HepG2 (cell line): Measurements from ENCODE around the gene POU2F2.

Experiments used
- EZH2 ChIP-seq: conservative IDR thresholded peaks from 2 replicates; pipeline ENCODE4 v1.6.1; 2012; ENCODE audit warnings: mild to moderate bottlenecking, low read depth, low read length, moderate library complexity
- FOXO1 ChIP-seq: sonication (generic); formaldehyde crosslinking; IDR thresholded peaks from 2 replicates; pipeline ENCODE4 v1.4.0; 2020; ENCODE audit warnings: missing genetic modification reagents
- HNF4A ChIP-seq: sonication (generic); formaldehyde crosslinking; IDR thresholded peaks from 2 replicates; pipeline ENCODE4 v1.4.0; 2020; ENCODE audit warnings: missing genetic modification reagents
- NFYB ChIP-seq: sonication (generic); formaldehyde crosslinking; IDR thresholded peaks from 2 replicates; pipeline ENCODE4 v1.4.0; 2020; ENCODE audit warnings: missing genetic modification reagents
- ONECUT2 ChIP-seq: sonication (generic); formaldehyde crosslinking; IDR thresholded peaks from 2 replicates; pipeline ENCODE4 v1.4.0; 2020; ENCODE audit warnings: missing genetic modification reagents
- PHF8 ChIP-seq: sonication (generic); formaldehyde crosslinking; IDR thresholded peaks from 2 replicates; pipeline ENCODE4 v1.5.0; 2020; ENCODE audit warnings: missing genetic modification reagents
- RFX5 ChIP-seq: IDR thresholded peaks from 2 replicates; pipeline ENCODE4 v1.6.1; 2011; ENCODE audit warnings: low read depth, low read length, improper control_type of control experiment
- ZBTB8A ChIP-seq: sonication (generic); formaldehyde crosslinking; IDR thresholded peaks from 2 replicates; pipeline ENCODE4 v1.4.0; 2020; ENCODE audit warnings: mild to moderate bottlenecking, low read depth, missing genetic modification reagents, borderline replicate concordance
- ZNF737 ChIP-seq: sonication (generic); formaldehyde crosslinking; IDR thresholded peaks from 2 replicates; pipeline ENCODE4 v1.5.0; 2020; ENCODE audit warnings: missing genetic modification reagents, mild to moderate bottlenecking, borderline replicate concordance
- TF ChIP-seq, protein P1 (sequence below): sonication (generic); formaldehyde crosslinking; IDR thresholded peaks from 2 replicates; pipeline ENCODE4 v1.8.1; 2023; ENCODE audit warnings: mild to moderate bottlenecking, missing genetic modification reagents, borderline replicate concordance
- TF ChIP-seq, protein P2 (sequence below): fragments of 450-650 bp; IDR thresholded peaks from 2 replicates; pipeline ENCODE4 v1.6.1; 2017; ENCODE audit warnings: mild to moderate bottlenecking
- TF ChIP-seq, protein P3 (sequence below): IDR thresholded peaks from 2 replicates; pipeline ENCODE4 v1.6.1; 2016

DNA sequence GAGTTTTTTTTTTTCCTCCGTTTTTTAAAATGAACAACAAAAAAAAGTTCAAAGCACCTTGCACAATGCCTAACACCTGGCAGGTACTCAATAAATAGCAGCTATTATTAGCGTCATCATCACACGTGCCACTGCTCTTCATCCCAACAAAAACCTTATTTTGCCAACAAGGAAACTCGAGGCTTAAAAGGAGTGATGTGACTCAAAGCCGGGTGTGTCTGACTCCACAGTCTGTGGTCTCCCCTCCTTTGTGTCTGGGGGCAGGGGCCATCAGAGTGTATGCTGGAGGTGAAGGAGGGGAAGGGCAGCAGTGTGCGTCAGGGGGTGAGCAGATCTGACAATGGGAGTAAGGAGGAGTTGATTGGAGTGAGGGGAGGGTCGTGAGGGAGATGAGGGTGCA is 34.1 kb upstream of the POU2F2 start:
- TF ChIP-seq NFYB (CRISPR knock-in tag): no peak
- TF ChIP-seq, protein P1, sequence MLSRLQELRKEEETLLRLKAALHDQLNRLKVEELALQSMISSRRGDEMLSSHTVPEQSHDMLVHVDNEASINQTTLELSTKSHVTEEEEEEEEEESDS (CRISPR knock-in tag): no peak
- no peak for TF ChIP-seq RFX5
- TF ChIP-seq EZH2: no peak
- TF ChIP-seq ZNF737 (CRISPR knock-in tag): no peak
- no peak for TF ChIP-seq ONECUT2 (CRISPR knock-in tag)
- TF ChIP-seq PHF8 (CRISPR knock-in tag): no peak
- no peak for TF ChIP-seq HNF4A
- TF ChIP-seq, protein P2, sequence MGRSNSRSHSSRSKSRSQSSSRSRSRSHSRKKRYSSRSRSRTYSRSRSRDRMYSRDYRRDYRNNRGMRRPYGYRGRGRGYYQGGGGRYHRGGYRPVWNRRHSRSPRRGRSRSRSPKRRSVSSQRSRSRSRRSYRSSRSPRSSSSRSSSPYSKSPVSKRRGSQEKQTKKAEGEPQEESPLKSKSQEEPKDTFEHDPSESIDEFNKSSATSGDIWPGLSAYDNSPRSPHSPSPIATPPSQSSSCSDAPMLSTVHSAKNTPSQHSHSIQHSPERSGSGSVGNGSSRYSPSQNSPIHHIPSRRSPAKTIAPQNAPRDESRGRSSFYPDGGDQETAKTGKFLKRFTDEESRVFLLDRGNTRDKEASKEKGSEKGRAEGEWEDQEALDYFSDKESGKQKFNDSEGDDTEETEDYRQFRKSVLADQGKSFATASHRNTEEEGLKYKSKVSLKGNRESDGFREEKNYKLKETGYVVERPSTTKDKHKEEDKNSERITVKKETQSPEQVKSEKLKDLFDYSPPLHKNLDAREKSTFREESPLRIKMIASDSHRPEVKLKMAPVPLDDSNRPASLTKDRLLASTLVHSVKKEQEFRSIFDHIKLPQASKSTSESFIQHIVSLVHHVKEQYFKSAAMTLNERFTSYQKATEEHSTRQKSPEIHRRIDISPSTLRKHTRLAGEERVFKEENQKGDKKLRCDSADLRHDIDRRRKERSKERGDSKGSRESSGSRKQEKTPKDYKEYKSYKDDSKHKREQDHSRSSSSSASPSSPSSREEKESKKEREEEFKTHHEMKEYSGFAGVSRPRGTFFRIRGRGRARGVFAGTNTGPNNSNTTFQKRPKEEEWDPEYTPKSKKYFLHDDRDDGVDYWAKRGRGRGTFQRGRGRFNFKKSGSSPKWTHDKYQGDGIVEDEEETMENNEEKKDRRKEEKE: no peak
- TF ChIP-seq ZBTB8A: no peak
- TF ChIP-seq, protein P3, sequence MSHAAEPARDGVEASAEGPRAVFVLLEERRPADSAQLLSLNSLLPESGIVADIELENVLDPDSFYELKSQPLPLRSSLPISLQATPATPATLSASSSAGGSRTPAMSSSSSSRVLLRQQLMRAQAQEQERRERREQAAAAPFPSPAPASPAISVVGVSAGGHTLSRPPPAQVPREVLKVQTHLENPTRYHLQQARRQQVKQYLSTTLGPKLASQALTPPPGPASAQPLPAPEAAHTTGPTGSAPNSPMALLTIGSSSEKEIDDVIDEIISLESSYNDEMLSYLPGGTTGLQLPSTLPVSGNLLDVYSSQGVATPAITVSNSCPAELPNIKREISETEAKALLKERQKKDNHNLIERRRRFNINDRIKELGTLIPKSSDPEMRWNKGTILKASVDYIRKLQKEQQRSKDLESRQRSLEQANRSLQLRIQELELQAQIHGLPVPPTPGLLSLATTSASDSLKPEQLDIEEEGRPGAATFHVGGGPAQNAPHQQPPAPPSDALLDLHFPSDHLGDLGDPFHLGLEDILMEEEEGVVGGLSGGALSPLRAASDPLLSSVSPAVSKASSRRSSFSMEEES (CRISPR knock-in tag): no peak
- TF ChIP-seq FOXO1 (CRISPR knock-in tag): no peak
